Stimulated activated CD4-positive, alpha-beta T cell treated with anti-CD3 and anti-CD28 coated beads, Interleukin-4, amount 100 ng/mL, for 24 hours (primary cell): ENCODE measurements around the gene HRAS.
A peak's percentile ranks its signal among the peaks of the same experiment; 100 is the strongest.

Experiments
- DNase-seq: peaks from one replicate; pipeline ENCODE4 v3.0.0-alpha.2; 2020

HRAS gene

DNA sequence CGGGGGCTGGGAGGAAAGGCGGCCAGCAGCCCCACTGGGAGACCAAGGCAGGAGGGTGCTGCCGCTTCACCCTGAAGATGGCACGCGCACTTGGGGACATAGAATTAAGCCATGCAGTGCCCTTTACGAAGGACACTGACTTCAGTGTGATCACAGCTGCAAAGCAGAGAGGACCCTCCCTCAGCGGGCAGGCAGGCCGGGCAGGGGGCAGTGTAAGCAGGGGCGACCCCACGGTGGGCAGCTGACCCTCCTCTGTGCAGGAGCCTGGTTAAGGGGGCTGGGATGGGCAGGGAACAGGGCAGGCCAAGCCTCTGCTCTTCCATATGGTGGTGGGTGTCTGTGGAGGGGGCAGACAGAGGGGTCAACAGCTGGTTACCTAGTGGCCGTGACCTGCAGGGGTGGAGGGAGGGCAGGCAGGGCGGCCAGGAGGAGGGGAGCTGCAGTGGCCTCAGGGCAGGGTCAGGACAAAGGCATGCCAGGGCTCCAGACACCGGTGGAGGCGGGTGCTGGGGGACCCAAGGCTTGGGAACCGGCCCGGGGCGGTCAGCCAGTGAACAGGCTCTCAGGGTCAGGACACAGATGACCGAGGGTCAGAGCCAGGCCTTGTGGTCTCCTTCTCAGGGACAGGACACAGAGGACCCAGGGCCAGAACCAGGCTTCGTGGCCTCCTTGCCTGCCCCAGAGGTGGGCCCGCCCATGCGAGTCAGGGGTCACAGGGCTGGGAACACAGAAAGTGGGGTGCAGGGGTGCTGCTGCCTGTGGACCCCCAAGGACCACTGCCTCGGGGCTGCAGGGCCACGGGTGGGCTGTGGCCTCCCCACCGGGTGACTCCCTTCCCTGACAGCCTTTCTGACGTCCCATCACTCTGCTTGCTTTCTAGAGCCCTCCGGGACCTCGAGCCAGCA is 18.0 kb upstream of the HRAS start:
- DNase-seq, result no peak

DNA sequence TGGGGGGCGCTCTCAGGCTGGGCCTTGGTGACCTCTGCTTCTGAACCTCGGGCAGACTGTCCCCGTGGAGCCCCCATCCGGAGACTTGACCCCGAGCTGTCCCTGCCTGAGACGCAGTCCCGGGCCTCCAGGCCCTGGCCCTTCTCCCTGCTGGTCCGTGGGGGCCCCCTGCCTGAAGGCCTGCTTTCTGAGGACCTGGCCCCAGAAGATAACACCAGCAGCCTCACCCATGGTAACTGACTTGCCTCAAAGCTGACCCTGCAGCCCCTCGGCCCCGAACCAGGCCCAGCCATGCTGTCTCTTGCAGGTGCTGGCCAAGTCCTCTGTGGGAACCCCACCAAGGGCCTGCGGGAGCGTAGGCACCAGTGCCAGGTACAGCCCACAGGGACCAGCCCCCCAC is 16.2 kb upstream of the HRAS start:
- no peak for DNase-seq

DNA sequence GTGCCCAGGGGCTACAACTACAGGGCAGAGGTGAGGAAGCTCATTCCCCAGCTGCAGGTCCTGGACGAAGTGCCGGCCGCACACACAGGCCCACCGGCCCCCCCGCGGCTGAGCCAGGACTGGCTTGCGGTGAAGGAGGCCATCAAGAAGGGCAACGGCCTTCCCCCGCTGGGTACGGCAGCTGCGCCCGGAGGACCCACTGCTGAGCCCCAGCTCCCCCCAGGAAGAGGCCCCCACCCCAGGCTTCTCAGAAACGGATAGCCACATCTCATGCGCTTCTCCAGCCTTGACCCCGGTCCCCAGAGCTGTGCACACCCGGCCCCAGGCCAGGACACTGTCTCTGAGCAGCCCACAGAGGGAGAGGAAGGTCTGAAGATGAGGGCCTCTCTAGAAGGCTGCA is 15.8 kb upstream of the HRAS start:
- no peak for DNase-seq

DNA sequence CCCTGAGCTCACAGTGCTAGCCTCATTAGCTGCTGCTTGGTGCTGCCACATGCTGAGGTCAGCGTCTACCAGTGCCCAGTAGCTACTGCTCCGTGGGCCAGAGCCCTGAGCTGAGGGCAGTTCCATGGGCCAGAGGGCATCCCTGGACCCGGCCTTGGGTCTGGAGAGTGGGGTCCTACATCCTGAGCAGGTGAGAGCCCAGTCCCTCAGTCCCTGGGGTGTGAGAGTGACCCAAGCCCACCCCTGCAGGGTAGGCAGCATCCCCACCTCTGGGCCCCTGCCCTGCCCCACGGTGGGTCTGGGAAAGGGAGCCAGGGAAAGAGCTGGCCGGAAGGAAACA is 15.3 kb upstream of the HRAS start:
- DNase-seq, result no peak

DNA sequence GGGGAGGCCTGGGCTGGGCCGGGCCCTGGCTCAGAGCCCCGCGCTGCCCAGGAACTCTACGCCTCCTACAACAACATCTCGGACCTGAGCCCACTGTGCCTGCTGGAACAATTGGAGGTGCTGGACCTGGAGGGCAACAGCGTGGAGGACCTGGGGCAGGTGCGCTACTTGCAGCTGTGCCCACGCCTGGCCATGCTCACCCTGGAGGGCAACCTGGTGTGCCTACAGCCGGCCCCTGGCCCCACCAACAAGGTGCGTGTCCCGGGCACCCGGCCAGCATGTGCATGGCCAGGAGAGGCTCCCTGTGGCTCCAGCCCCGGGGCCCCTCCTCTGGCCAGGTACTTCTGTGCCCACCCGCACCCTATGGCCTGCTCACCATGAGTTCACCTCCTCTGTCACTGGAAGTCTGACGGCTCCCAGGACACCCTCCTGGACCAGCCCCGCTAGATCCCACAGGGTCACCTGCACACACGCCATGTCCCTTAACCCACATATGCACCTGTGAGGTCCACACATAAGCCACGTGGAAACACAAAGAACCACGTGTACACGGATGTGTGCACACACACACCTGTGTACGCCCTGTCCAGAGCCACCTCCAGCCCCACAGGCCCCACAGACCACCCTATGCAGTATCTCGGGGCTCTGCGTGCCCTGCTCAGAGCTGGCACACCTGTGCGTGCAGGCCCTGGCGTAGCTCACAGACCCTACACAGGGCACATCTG is 14.8 kb upstream of the HRAS start:
- DNase-seq, result no peak

- DNase-seq, result no peak
These were observed 13.6 kb upstream of the HRAS start for GRCh38 chr11:548700-549603.

GRCh38 chr11:545171-545570 is 9.8 kb upstream of the HRAS start:
- DNase-seq, result no peak

GRCh38 chr11:544817-545166 is 9.4 kb upstream of the HRAS start:
- DNase-seq, result no peak

GRCh38 chr11:541433-541885 is 6.1 kb upstream of the HRAS start:
- DNase-seq, result no peak

GRCh38 chr11:540583-541432 is 5.4 kb upstream of the HRAS start:
- DNase-seq, result no peak

DNA sequence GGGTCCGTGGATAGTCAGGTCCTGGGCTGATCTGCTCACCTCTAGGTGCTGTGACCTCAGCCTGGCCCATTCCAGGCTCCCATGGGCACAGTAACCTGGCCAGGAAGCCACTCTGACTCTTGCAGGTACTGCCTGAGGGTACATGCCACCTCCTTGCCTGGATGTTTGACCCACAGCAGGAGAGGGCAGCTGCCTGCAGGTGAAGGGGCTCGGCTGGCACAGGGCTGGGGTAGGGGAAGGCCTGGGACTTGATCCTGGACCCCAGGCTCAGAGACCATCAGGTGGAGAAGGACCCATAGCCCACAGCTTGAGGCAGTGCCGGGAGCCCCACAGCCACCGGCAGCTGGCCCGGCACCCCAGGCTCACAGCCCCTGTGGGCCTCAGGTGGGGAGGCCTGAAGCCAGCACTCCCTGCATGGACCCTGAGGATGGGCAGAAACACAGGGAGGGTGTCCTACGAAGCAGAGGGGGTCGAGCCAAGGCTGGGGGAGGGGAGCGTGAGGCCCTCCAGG is 4.7 kb upstream of the HRAS start:
- no peak for DNase-seq

- no peak for DNase-seq
These were observed 3.2 kb upstream of the HRAS start for GRCh38 chr11:538431-539051.

DNA sequence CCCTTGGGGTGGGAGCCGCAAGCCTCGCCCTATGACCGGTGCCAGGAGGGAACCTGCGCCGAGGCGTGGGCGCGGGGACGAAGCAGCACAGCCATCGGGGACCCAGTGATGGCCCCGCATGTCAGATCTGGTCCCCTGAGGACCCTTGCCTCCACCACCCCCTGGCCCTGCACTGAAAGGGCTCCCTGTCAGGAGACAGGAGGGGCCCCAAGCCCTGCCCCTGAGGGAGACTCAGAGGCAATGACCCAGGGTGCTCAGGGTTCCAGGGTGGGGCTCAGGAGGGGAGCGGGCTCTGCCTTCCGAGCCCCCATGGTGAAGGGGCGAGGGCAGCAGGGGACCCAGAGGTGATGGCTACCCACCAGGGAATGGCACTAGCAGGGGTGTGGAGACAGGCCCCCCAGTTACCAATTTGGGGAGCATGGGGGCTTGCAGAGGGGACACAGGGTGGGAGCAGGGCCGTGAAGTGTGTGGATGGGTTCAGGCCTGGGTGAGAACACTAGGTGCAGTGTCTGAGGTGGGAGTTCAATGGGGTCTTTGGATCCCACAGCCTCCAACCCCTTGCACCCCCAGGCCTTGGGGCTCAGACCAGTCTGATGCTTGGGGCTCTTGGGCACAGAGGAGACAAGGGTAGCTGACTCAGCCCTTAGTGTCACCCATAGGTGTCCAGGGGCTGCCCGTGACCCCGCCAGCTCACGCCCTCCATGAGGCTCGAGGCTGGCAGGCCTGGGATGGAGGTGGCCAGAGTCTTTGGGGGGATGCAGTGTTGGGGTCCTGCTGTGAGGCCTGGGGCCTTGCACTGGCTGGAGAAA is 2.5 kb upstream of the HRAS start:
- no peak for DNase-seq

DNA sequence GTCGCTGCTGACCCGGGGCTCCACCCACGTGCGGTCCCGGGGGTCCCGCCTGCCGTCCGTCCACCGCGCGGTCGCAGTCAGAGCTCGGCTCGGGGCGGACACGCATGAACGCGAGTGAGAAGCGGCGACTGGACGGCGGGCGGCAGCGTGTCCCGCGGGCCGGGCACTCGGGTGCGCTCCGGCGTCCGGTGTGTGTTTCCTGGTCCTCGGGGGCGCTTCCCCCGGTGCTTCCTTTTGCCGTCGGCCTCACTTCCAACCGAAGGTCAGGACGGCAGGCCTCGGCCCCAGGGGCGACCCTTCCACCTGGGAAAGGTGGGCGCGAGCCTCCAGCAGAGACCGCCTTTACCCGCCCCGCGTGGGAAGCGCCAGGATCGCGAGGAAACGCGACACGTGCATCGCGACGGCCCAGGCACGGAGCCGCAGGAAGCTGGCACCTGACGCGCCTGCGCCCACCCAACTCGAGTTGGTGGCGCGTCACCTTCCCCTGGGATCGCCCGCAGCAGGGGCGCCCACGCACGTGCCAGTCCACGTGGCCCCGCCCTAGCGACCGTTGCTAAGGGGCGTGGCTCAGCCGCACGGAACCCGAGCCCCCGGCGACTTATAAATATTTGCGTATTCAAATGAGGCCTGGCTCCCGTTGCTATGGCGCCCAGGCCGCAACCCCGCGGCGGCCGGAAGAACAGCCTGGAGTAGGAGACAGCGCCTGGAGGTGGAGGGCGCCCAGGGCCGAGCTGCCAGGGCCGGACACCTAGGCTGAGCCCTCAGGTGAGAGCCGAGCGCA is 1.7 kb upstream of the HRAS start, which contains the start of gene LRRC56:
Gene LRRC56, plus strand, starts transcription at position 687 of the 781 bp plus-strand sequence. CDS start 3,158 bp downstream, outside the sequence.
- peak; percentile 88 for DNase-seq

- no peak for DNase-seq
These were observed 212 bp downstream of the HRAS start for GRCh38 chr11:535210-535518.

- peak; percentile 34 for DNase-seq
These were observed 773 bp downstream of the HRAS start for GRCh38 chr11:534396-535209.

DNA sequence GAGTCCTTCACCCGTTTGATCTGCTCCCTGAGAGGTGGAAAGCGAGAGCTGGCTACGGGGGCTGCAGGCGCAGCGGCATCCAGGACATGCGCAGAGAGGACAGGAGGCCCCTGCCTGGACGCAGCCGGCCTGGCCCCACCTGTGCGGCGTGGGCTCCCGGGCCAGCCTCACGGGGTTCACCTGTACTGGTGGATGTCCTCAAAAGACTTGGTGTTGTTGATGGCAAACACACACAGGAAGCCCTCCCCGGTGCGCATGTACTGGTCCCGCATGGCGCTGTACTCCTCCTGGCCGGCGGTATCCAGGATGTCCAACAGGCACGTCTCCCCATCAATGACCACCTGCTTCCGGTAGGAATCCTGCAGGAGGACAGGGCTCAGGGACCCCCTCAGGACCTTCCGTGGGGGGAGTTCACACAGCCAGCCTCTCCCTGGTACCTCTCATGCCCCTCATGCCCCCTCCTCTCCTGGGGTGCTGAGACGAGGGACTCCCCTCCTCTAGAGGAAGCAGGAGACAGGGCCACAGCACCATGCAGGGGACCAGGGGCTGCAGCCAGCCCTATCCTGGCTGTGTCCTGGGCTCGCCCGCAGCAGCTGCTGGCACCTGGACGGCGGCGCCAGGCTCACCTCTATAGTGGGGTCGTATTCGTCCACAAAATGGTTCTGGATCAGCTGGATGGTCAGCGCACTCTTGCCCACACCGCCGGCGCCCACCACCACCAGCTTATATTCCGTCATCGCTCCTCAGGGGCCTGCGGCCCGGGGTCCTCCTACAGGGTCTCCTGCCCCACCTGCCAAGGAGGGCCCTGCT is 1.6 kb downstream of the HRAS start:
- DNase-seq, result no peak

DNA sequence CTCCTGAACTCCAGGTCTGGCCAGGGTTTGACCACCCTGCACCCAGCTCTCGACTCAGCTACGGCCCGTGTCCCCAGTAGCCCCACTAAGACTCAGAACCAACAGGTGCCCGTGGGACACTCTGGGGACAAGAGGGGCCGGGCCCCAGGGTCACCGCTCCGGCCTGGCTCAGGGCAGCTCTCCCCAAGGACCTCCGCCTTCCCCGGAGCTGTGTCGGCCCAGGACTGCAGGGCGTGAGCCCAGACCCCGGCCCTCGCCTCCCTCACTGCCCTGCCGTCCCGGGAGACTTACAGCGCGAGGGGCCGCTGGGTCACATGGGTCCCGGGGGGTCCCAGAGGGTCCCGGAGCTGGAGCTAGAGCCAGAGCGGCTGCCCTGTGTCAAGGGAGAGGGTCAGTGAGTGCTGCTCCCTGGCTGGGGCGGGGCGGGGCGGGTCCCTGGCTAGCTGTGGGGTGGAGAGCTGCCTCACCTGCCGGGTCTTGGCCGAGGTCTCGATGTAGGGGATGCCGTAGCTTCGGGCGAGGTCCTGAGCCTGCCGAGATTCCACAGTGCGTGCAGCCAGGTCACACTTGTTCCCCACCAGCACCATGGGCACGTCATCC is 2.3 kb downstream of the HRAS start:
- no peak for DNase-seq
